B cell (primary cell): ENCODE data around the gene AIG1. TPM values are rescaled to one million over a fixed set of nuclear protein-coding genes. Genes with fewer than 3 reads are reported as not detected.

ENCODE experiments used
- ATAC-seq: fragments of 200-7000 bp; cut with Tn5 transposase; one replicate; pipeline ENCODE4 v1.10.0; 2021; ENCODE audit warnings: low read depth, mild to moderate bottlenecking, moderate number of reproducible peaks, moderate library complexity
- CTCF ChIA-PET: fragments of 350-600 bp; sonication (Branson Sonifier 250); formaldehyde crosslinking; loops from one replicate; lab custom pipeline; 2021; ENCODE audit warnings: antibody characterized with exemption, inconsistent platforms; lab: Charles Lee
- POLR2A ChIA-PET: fragments of 350-600 bp; sonication (Branson Sonifier 250); formaldehyde crosslinking; loops from one replicate; lab custom pipeline; 2021; ENCODE audit warnings: antibody characterized with exemption; lab: Charles Lee
- DNase-seq: peaks from one replicate; pipeline ENCODE4 v3.0.0; 2013
- H2AFZ ChIP-seq: 2 replicates; pipeline ENCODE4 v1.6.1; 2012; ENCODE audit warnings: mild to moderate bottlenecking, low read depth, low read length; ENCODE audit not compliant: insufficient read depth, poor library complexity, severe bottlenecking
- H3K27ac ChIP-seq, 2 donors: 1 replicate in 1 of 2; 2 replicates in 1 of 2; pipeline ENCODE4 v1.5.1; 2012 to 2013; ENCODE audit warnings: low read length in 2 of 2, mild to moderate bottlenecking in 2 of 2, moderate library complexity in 1 of 2
- H3K27me3 ChIP-seq, 4 experiments: fragments of 200-600 bp in 1 of 4; sonication (generic) in 1 of 4; replicated peaks in 1 of 4; 1 replicate in 2 of 4; 2 replicates in 2 of 4; pipeline versions ENCODE4 v1.6.1 to v1.7.0; 2013 to 2016; ENCODE audit warnings: low read length in 3 of 4, mild to moderate bottlenecking in 2 of 4, mixed read lengths in 1 of 4, moderate library complexity in 1 of 4; ENCODE audit not compliant: insufficient read depth in 4 of 4, control insufficient read depth in 3 of 4; ENCODE audit errors: control extremely low read depth in 1 of 4
- H3K36me3 ChIP-seq, 2 experiments: replicated peaks in 1 of 2; 1 replicate in 1 of 2; 2 replicates in 1 of 2; pipeline versions ENCODE4 v1.6.1 to v1.7.1; 2013; ENCODE audit warnings: low read length in 1 of 2; ENCODE audit not compliant: insufficient read depth in 2 of 2, control insufficient read depth in 1 of 2; ENCODE audit errors: control extremely low read depth in 1 of 2, extremely low read depth in 1 of 2
- H3K4me1 ChIP-seq, 2 donors: fragments of 200-600 bp in 1 of 2; sonication (generic) in 1 of 2; 1 replicate in 1 of 2; 2 replicates in 1 of 2; pipeline versions ENCODE4 v1.5.1 to v1.6.1; 2013 to 2017; ENCODE audit warnings: low read length in 2 of 2; ENCODE audit not compliant: control insufficient read depth in 2 of 2, insufficient read depth in 2 of 2
- H3K4me2 ChIP-seq: replicated peaks from 2 replicates; pipeline ENCODE3; 2012; ENCODE audit warnings: mild to moderate bottlenecking, low read depth, low read length; ENCODE audit not compliant: poor library complexity, severe bottlenecking
- H3K4me3 ChIP-seq, 5 experiments: fragments of 200-600 bp in 1 of 5; sonication (generic) in 1 of 5; 1 replicate in 3 of 5; 2 replicates in 2 of 5; pipeline versions ENCODE4 v1.5.1 to v1.7.0; 2011 to 2016; ENCODE audit warnings: low read length in 4 of 5, mild to moderate bottlenecking in 4 of 5, low read depth in 2 of 5, control low read depth in 1 of 5, moderate library complexity in 1 of 5; ENCODE audit not compliant: insufficient read depth in 1 of 5; ENCODE audit errors: control extremely low read depth in 1 of 5, extremely low read depth in 1 of 5
- H3K79me2 ChIP-seq: fragments of 200-600 bp; sonication (generic); one replicate; pipeline ENCODE4 v1.6.0; 2016; ENCODE audit warnings: low read length; ENCODE audit not compliant: control insufficient read depth, insufficient read depth
- H3K9ac ChIP-seq: fragments of 200-600 bp; sonication (generic); 2 replicates; pipeline ENCODE4 v1.6.1; 2017; ENCODE audit warnings: mild to moderate bottlenecking, low read length, moderate library complexity
- H3K9me3 ChIP-seq, 3 donors: one replicate each; pipeline versions ENCODE4 v1.6.1 to v1.7.1; 2013; ENCODE audit warnings: low read length in 2 of 3; ENCODE audit not compliant: control insufficient read depth in 2 of 3, insufficient read depth in 1 of 3; ENCODE audit errors: control extremely low read depth in 1 of 3
- H4K20me1 ChIP-seq: 2 replicates; pipeline ENCODE4 v1.6.0; 2012; ENCODE audit warnings: mild to moderate bottlenecking, low read length; ENCODE audit not compliant: insufficient read depth, control insufficient read depth, poor library complexity, severe bottlenecking
- H3K27ac Mint-ChIP-seq: one replicate; pipeline ENCODE4 v1.8.0; 2021; ENCODE audit warnings: mixed read lengths
- H3K27me3 Mint-ChIP-seq: one replicate; pipeline ENCODE4 v1.8.0; 2021; ENCODE audit warnings: mixed read lengths
- H3K4me1 Mint-ChIP-seq: one replicate; pipeline ENCODE4 v1.8.0; 2021; ENCODE audit warnings: mixed read lengths
- H3K4me3 Mint-ChIP-seq: one replicate; pipeline ENCODE4 v1.8.0; 2021; ENCODE audit warnings: mixed read lengths
- H3K9me3 Mint-ChIP-seq: one replicate; pipeline ENCODE4 v1.8.0; 2022; ENCODE audit warnings: mixed read lengths; ENCODE audit not compliant: insufficient read depth
- CTCF ChIP-seq: fragments of 200-600 bp; IDR thresholded peaks from one replicate; pipeline ENCODE4 v1.8.0; 2022; ENCODE audit warnings: antibody characterized with exemption, mild to moderate bottlenecking
- EZH2 ChIP-seq: IDR thresholded peaks from 2 replicates; pipeline ENCODE4 v1.6.1; 2012; ENCODE audit warnings: borderline replicate concordance, low read depth, mild to moderate bottlenecking, moderate library complexity, low read length; ENCODE audit not compliant: insufficient read depth, poor library complexity, severe bottlenecking
- WGBS: methylation state at CpG from one replicate; pipeline ENCODE4 v1.1.5; 2013; ENCODE audit warnings: missing lambda C conversion rate; ENCODE audit not compliant: insufficient coverage; 5-methylcytosine and 5-hydroxymethylcytosine counted together
- intact Hi-C: fragments of 100-400 bp; cut with micrococcal nuclease; formaldehyde crosslinking; loops from one replicate; pipeline ENCODE4 v1.10.0; 2022
- polyA plus RNA-seq: library from polyadenylated mRNA; depleted of rRNA; stranded (reverse); fragments of >200 nt; gene quantifications from 2 replicates; pipeline ENCODE4 v1.2.3, GENCODE V29; 2012
- total RNA-seq, 2 donors: library from RNA; stranded (reverse); fragments of 120-200 nt in 1 of 2; gene quantifications; 1 replicate in 1 of 2; 2 replicates in 1 of 2; pipeline versions ENCODE4 v1.2.3 to v1.2.4, GENCODE V29; 2013 to 2022

AIG1 gene
- total and polyA plus RNA-seq, 2 donors (not counting 1 experiment from before 2014, with no cell fraction given) = 7.0 to 9.0 TPM

GRCh38 chr6:143127941-143128680, 67.4 kb downstream of the AIG1 start:
- intact Hi-C loops = no loop called here
- no peak for ATAC-seq

GRCh38 chr6:143128681-143129015, 68.0 kb downstream of the AIG1 start:
- TF ChIP-seq EZH2 (no peak), CTCF (no peak)
- intact Hi-C loops = no loop called here
- Mint-ChIP-seq H3K9me3 (peaks cover 4% of the 10 kb centered on the region), H3K4me3 (no peak overlapping the region), H3K27me3 (no peaks in the 10 kb centered on the region), H3K27ac (no peak overlapping the region), H3K4me1 (no peaks in the 10 kb centered on the region)
- DNase-seq = no peak
- Histone ChIP-seq H4K20me1 (no peaks in the 10 kb centered on the region), H3K9ac (no peak overlapping the region), H3K27me3 (no peaks in the 10 kb centered on the region), H2AFZ (no peak overlapping the region), H3K9me3 (peaks cover 1 to 7% (median 6%) of the 10 kb centered on the region in 3 donors), H3K36me3 (no peaks in the 10 kb centered on the region), H3K4me3 (no peak overlapping the region), H3K4me1 (no peaks in the 10 kb centered on the region), H3K4me2 (no peak overlapping the region), H3K79me2 (no peaks in the 10 kb centered on the region), H3K27ac (no peak overlapping the region)
- POLR2A ChIA-PET = no interaction called here
- ATAC-seq = no peak
- CTCF ChIA-PET = no interaction called here

More at GRCh38 chr6:143127941-143128680, 67.4 kb downstream of the AIG1 start:
- H3K27me3 Mint-ChIP-seq = no peaks in the 10 kb centered on the region
- H3K27ac Mint-ChIP-seq = no peak overlapping the region
- peaks cover 4% of the 10 kb centered on the region for H3K9me3 Mint-ChIP-seq
- TF ChIP-seq CTCF (no peak), EZH2 (no peak)
- CTCF ChIA-PET = no interaction called here
- Histone ChIP-seq H3K36me3 (no peaks in the 10 kb centered on the region), H3K79me2 (no peaks in the 10 kb centered on the region), H4K20me1 (no peaks in the 10 kb centered on the region), H2AFZ (no peak overlapping the region), H3K4me1 (no peaks in the 10 kb centered on the region), H3K9ac (no peak overlapping the region), H3K4me3 (no peak overlapping the region), H3K9me3 (peaks cover 1 to 7% (median 6%) of the 10 kb centered on the region in 3 donors), H3K27me3 (no peaks in the 10 kb centered on the region), H3K4me2 (no peak overlapping the region), H3K27ac (no peak overlapping the region)
- no peaks in the 10 kb centered on the region for H3K4me1 Mint-ChIP-seq
- DNase-seq = no peak
- no CpG with 5 or more reads among the region's 3 CpGs for WGBS
- POLR2A ChIA-PET = no interaction called here
- no peak overlapping the region for H3K4me3 Mint-ChIP-seq
